Measurements from ENCODE around the gene PPA1.

- TF ChIP-seq EZH2 (IDR thresholded peaks at IDR 0.05), result no peak
- TF ChIP-seq FOXP2 (optimal IDR thresholded peaks at IDR 0.05; ENCODE audit: control extremely low read depth, extremely low read length, insufficient read depth), result no peak
Observed at GRCh38 chr10:70186571-70186970, 46.7 kb downstream of the PPA1 start.
